ENCODE measurements around the gene ELAVL3. TPM values are rescaled to one million over a fixed set of nuclear protein-coding genes. Genes with fewer than 3 reads are reported as not detected.

Gene ELAVL3
- total and polyA plus RNA-seq, 2 of the 4 experiments (the other 2 are of a cell fraction): not detected

DNA sequence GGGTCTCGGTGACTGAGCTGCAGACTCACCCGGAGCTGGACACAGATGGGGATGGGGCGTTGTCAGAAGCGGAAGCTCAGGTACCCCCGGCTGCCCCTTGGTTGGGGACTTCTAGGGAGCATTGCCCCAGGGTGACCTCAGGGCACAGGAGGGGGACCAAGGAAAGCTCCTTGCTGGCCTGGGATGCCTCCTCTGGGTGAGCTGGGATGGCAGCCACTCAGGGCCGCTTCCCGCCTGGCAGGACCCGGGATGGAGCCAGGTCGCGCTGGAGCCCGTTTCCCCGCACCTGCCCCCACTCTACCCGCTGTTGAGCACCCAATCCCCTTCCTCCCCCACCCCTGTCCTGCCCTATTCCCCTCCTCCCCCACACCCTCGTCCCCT, 34.6 kb downstream of the ELAVL3 start:
- H3K36me3 ChIP-seq (ENCODE audit: control insufficient read depth, insufficient read depth, low read length): peaks cover 64% of the 10 kb centered on the region
- ChIA-PET CTCF (no interaction called here), POLR2A (ENCODE audit: unreplicated experiment) (interaction anchor here (0.6 kb wide), 1 partner anchor 91 kb away, joined by 3 read pairs; the partner anchor contains the start of gene PLPPR2)
- no peak overlapping the region for H2BK5ac ChIP-seq (ENCODE audit: low read depth, low read length, poor library complexity, severe bottlenecking)
- BruUV-seq (replicated peaks): no TSS peak
- H3K18ac ChIP-seq (ENCODE audit: low read depth, low read length): no peak overlapping the region
- WGBS, 2 experiments (ENCODE audit: extremely low coverage in 2 of 2, insufficient read length in 1 of 2): 91% methylated on average over 8 of the region's 14 CpGs; no CpG with 5 or more reads in 1 of the 2 experiments
- H3K4ac ChIP-seq (ENCODE audit: low read depth, low read length): no peak overlapping the region
- no peak overlapping the region for H3K27ac ChIP-seq (ENCODE audit: insufficient read depth, low read length)
- H3K9me1 ChIP-seq (ENCODE audit: insufficient read depth, low read length): no peaks in the 10 kb centered on the region
- no peak overlapping the region for H4K5ac ChIP-seq (ENCODE audit: low read depth, low read length)
- H3K4me1 ChIP-seq (ENCODE audit: control insufficient read depth, insufficient read depth, low read length): no peaks in the 10 kb centered on the region
- no peaks in the 10 kb centered on the region for H3K27me3 ChIP-seq (ENCODE audit: control insufficient read depth, insufficient read depth, low read length)
- H2BK20ac ChIP-seq (ENCODE audit: low read depth, low read length): no peak overlapping the region
- H4K8ac ChIP-seq (ENCODE audit: low read depth in 2 of 2, low read length in 2 of 2): no peak overlapping the region
- no peak for TF ChIP-seq NFE2L2 (IDR thresholded peaks at IDR 0.05; ENCODE audit: low read depth, low read length)
- no peak for TF ChIP-seq CHD1 (IDR thresholded peaks at IDR 0.05; ENCODE audit: low read depth, low read length)
- no peak for TF ChIP-seq POLR2A (IDR thresholded peaks at IDR 0.05; ENCODE audit: low read depth, low read length)
- H2AK5ac ChIP-seq (ENCODE audit: low read depth, low read length): no peak overlapping the region
- no peak overlapping the region for H3K56ac ChIP-seq (ENCODE audit: extremely low read depth, insufficient read depth, low read length)
- H3K23ac ChIP-seq (ENCODE audit: low read depth, low read length): no peak overlapping the region
- no peak overlapping the region for H3K14ac ChIP-seq (replicated peaks; ENCODE audit: low read depth, low read length)
- ATAC-seq (ENCODE audit: low read depth): no peak
- no peak overlapping the region for H2BK120ac ChIP-seq (ENCODE audit: low read depth, low read length)
- H2AFZ ChIP-seq (replicated peaks; ENCODE audit: low read length, poor library complexity): no peak overlapping the region
- H3K4me3 ChIP-seq (ENCODE audit: insufficient read depth, low read depth, low read length): no peak overlapping the region
- no peaks in the 10 kb centered on the region for H3K9me3 ChIP-seq (ENCODE audit: control insufficient read depth, insufficient read depth, low read length)
- no peak overlapping the region for H3K9ac ChIP-seq (ENCODE audit: low read depth, low read length)
- no peak overlapping the region for H2AK9ac ChIP-seq (replicated peaks; ENCODE audit: low read depth, low read length, poor library complexity)
- dilution Hi-C loops (cut with HindIII; ENCODE audit: low sequenced_read_pairs, unreplicated experiment) (no loop called here), intact Hi-C loops (cut with micrococcal nuclease) (loop anchor here (1.0 kb wide), 1 partner anchor 153 kb away; no protein-coding TSS in a partner anchor), in situ Hi-C loops (cut with MboI; ENCODE audit: low sequenced_read_pairs) (no loop called here)
- H2BK15ac ChIP-seq (ENCODE audit: low read depth, low read length): no peak overlapping the region
- H3K4me2 ChIP-seq (ENCODE audit: low read depth, low read length): no peak overlapping the region
- peaks cover 4% of the 10 kb centered on the region; the same call in 1 of the 2 replicates for H4K20me1 ChIP-seq (ENCODE audit: insufficient read depth, low read length)
- H4K91ac ChIP-seq (ENCODE audit: insufficient read depth, low read depth, low read length): no peak overlapping the region
- H3K79me1 ChIP-seq (ENCODE audit: low read depth in 1 of 2, low read length in 2 of 2): peaks cover 0 to 20% of the 10 kb centered on the region in 2 experiments
- no peak for DNase-seq
